Measurements from ENCODE around the gene EPS8L3. TPM values are rescaled to one million over a fixed set of nuclear protein-coding genes. Genes with fewer than 3 reads are reported as not detected.

EPS8L3 gene
- total and polyA plus RNA-seq, 2 of the 8 experiments (the other 6 are each of a cell fraction or from before 2014, with no cell fraction given), result not detected

GRCh38 chr1:109750241-109750882, 13.4 kb downstream of the EPS8L3 start (continued):
- no peak for TF ChIP-seq YY1 (IDR thresholded peaks at IDR 0.05; ENCODE audit: low read depth, low read length)
- no peak for TF ChIP-seq POLR2AphosphoS5 (IDR thresholded peaks at IDR 0.05; ENCODE audit: low read depth, low read length)
- TF ChIP-seq HDAC2 (IDR thresholded peaks at IDR 0.05; ENCODE audit: borderline replicate concordance in 1 of 2, low read depth in 2 of 2, low read length in 2 of 2), result no peak
- no peak for TF ChIP-seq TBP (IDR thresholded peaks at IDR 0.05; ENCODE audit: low read depth, low read length)
- no peak for TF ChIP-seq RFX5 (IDR thresholded peaks at IDR 0.05; ENCODE audit: borderline replicate concordance, low read depth, low read length)
- no peak for TF ChIP-seq RAD21 (IDR thresholded peaks at IDR 0.05 in 1 of 2, conservative IDR thresholded peaks at IDR 0.05 in 1 of 2; ENCODE audit: low read depth in 2 of 2, low read length in 2 of 2)
- TF ChIP-seq SAP30 (IDR thresholded peaks at IDR 0.05; ENCODE audit: insufficient read depth, insufficient replicate concordance, low read length), result no peak

Data from H1 (cell line).